DOHH2 (cell line): Measurements from ENCODE around the gene ANK2.

Source experiments
- CTCF ChIP-seq: fragments of 200-600 bp; sonication (generic); IDR thresholded peaks from one replicate; pipeline ENCODE4 v1.5.1; 2014; ENCODE audit warnings: antibody characterized with exemption, mild to moderate bottlenecking, low read depth, low read length; ENCODE audit not compliant: poor library complexity, severe bottlenecking
- EZH2phosphoT487 ChIP-seq: fragments of 200-600 bp; sonication (generic); IDR thresholded peaks from 2 replicates; pipeline ENCODE4 v1.6.1; 2017; ENCODE audit warnings: borderline replicate concordance, mild to moderate bottlenecking, antibody characterized with exemption, low read length, moderate library complexity, mixed read lengths

GRCh38 chr4:113162089-113162488 lies 112.6 kb downstream of the ANK2 start:
- no peak for TF ChIP-seq CTCF
- TF ChIP-seq EZH2phosphoT487, result no peak
